PC-9 (cell line): Measurements from ENCODE around the gene FANCL.
"Not testable (repeated sequence)": the region's sequence is repeated elsewhere in the genome, so short reads cannot be mapped to it uniquely, and the experiment has no call there.

Experiments used
- EZH2 ChIP-seq: fragments of 200-600 bp; sonication (generic); IDR thresholded peaks from 2 replicates; pipeline ENCODE4 v1.8.0; 2017; ENCODE audit warnings: antibody characterized with exemption, low read depth
- TF ChIP-seq, protein P1 (sequence below): fragments of 200-600 bp; sonication (generic); conservative IDR thresholded peaks from 2 replicates; pipeline ENCODE4 v1.6.1; 2017; ENCODE audit warnings: mixed run types, antibody characterized with exemption, mild to moderate bottlenecking, moderate library complexity

DNA sequence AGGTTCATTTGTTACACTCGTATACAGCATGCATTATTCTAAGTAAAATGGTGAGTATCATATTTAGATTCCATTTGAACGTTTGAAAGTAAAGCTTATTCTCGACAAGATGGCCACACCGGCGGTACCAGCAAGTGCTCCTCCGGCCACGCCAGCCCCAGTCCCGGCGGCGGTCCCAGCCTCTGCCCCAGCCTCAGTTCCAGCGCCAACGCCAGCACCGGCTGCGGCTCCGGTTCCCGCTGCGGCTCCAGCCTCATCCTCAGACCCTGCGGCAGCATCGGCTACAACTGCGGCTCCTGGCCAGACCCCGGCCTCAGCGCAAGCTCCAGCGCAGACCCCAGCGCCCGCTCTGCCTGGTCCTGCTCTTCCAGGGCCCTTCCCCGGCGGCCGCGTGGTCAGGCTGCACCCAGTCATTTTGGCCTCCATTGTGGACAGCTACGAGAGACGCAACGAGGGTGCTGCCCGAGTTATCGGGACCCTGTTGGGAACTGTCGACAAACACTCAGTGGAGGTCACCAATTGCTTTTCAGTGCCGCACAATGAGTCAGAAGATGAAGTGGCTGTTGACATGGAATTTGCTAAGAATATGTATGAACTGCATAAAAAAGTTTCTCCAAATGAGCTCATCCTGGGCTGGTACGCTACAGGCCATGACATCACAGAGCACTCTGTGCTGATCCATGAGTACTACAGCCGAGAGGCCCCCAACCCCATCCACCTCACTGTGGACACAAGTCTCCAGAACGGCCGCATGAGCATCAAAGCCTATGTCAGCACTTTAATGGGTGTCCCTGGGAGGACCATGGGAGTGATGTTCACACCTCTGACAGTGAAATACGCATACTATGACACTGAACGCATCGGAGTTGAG, 10.4 kb upstream of the FANCL start:
- TF ChIP-seq, protein P1, sequence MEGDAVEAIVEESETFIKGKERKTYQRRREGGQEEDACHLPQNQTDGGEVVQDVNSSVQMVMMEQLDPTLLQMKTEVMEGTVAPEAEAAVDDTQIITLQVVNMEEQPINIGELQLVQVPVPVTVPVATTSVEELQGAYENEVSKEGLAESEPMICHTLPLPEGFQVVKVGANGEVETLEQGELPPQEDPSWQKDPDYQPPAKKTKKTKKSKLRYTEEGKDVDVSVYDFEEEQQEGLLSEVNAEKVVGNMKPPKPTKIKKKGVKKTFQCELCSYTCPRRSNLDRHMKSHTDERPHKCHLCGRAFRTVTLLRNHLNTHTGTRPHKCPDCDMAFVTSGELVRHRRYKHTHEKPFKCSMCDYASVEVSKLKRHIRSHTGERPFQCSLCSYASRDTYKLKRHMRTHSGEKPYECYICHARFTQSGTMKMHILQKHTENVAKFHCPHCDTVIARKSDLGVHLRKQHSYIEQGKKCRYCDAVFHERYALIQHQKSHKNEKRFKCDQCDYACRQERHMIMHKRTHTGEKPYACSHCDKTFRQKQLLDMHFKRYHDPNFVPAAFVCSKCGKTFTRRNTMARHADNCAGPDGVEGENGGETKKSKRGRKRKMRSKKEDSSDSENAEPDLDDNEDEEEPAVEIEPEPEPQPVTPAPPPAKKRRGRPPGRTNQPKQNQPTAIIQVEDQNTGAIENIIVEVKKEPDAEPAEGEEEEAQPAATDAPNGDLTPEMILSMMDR: not testable (repeated sequence)
- TF ChIP-seq EZH2: not testable (repeated sequence)
